Keratinocyte (primary cell): ENCODE results near the gene NDUFS2.

Source experiments
- EZH2 ChIP-seq: IDR thresholded peaks from one replicate; pipeline ENCODE4 v1.6.1; 2012; ENCODE audit warnings: inconsistent platforms, mild to moderate bottlenecking, low read length, moderate library complexity
- TF ChIP-seq, protein P1 (sequence below), 3 experiments: IDR thresholded peaks in 1 of 3; conservative IDR thresholded peaks in 1 of 3; optimal IDR thresholded peaks in 1 of 3; 2 replicates in 2 of 3; 3 replicates in 1 of 3; pipeline versions ENCODE3 to v1.5.1; 2011; ENCODE audit warnings: low read length in 3 of 3, mild to moderate bottlenecking in 3 of 3, moderate library complexity in 2 of 3, control low read depth in 1 of 3, inconsistent platforms in 1 of 3; ENCODE audit not compliant: insufficient read depth in 2 of 3; ENCODE audit errors: extremely low read depth in 1 of 3

DNA sequence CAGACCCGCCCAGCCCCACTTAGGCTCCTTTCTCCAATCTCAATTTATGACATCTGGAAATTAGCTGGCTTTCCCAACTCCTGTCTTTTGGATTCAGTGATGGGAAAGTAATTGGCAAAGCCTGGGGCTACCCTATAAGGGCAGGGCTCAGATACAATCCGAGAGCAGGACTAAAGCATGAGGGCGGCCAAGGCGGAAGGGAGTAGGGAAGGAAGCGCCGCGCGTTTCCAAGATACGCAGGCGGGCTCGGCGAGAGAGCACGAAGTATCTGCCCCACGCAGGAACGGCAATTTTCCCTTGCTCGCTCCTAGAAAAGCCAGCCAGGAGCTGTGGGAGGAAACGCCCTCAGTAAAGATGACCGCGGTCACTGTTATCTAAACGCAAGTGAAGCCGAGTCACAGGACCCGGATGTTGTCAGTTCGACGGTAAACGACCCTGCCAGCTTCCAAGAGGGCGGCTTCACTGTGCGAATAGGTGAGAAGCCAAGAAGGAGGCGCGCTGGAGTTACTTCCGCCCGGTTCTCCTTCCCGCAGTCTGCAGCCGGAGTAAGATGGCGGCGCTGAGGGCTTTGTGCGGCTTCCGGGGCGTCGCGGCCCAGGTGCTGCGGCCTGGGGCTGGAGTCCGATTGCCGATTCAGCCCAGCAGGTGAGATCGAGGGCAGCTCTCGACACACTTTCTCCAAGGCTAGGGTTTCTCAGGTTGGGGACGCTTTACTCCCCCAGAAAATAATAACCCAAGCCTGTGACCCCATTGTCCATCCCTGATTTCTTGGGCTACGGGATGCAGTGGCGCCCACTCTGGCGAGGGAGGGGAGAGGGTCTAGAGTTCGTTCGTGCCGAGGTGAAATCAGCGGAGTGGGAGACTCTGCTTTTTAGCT, at the start of gene NDUFS2:
- TF ChIP-seq, protein P1, sequence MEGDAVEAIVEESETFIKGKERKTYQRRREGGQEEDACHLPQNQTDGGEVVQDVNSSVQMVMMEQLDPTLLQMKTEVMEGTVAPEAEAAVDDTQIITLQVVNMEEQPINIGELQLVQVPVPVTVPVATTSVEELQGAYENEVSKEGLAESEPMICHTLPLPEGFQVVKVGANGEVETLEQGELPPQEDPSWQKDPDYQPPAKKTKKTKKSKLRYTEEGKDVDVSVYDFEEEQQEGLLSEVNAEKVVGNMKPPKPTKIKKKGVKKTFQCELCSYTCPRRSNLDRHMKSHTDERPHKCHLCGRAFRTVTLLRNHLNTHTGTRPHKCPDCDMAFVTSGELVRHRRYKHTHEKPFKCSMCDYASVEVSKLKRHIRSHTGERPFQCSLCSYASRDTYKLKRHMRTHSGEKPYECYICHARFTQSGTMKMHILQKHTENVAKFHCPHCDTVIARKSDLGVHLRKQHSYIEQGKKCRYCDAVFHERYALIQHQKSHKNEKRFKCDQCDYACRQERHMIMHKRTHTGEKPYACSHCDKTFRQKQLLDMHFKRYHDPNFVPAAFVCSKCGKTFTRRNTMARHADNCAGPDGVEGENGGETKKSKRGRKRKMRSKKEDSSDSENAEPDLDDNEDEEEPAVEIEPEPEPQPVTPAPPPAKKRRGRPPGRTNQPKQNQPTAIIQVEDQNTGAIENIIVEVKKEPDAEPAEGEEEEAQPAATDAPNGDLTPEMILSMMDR (optimal IDR thresholded peaks at IDR 0.05 in 1 of 3, IDR thresholded peaks at IDR 0.05 in 1 of 3, conservative IDR thresholded peaks at IDR 0.05 in 1 of 3; ENCODE audit: extremely low read depth in 1 of 3, insufficient read depth in 2 of 3, low read length in 3 of 3), result peak in 2 of 3 experiments; percentile 29 to 32
- no peak for TF ChIP-seq EZH2
